SW 1271 (cell line): ENCODE data around the gene SEPTIN12.
A peak's percentile ranks its signal among the peaks of the same experiment; 100 is the strongest.
"Not testable (repeated sequence)": the region's sequence is repeated elsewhere in the genome, so short reads cannot be mapped to it uniquely, and the experiment has no call there.

ENCODE experiments used
- DNase-seq, 2 experiments: peaks; one replicate each; lab custom pipeline; 2025; lab: John Stamatoyannopoulos, UW

SEPTIN12 gene

GRCh38 chr16:4752351-4753100, 35.6 kb downstream of the SEPTIN12 start:
- DNase-seq: no peak

DNA sequence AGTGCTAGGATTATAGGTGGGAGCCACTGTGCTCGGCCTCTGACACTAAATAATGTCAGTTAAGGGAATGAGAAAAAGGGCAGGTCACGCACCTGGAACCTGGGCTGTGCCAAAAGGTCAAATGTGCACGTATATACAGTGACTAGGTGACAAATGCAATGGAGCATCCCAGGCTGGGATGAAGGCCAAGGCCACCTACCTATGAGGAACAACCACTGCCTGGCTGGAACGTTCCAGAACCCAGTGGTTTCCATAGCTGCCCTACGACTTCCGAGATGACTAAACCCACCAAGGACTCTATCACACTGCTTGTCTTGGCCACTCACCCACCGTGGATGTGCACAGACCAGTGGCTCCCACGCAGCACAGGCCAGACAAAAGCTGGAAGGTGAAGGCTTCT, 37.2 kb downstream of the SEPTIN12 start:
- DNase-seq: no peak

GRCh38 chr16:4749700-4750257, 38.4 kb downstream of the SEPTIN12 start:
- DNase-seq: no peak

DNA sequence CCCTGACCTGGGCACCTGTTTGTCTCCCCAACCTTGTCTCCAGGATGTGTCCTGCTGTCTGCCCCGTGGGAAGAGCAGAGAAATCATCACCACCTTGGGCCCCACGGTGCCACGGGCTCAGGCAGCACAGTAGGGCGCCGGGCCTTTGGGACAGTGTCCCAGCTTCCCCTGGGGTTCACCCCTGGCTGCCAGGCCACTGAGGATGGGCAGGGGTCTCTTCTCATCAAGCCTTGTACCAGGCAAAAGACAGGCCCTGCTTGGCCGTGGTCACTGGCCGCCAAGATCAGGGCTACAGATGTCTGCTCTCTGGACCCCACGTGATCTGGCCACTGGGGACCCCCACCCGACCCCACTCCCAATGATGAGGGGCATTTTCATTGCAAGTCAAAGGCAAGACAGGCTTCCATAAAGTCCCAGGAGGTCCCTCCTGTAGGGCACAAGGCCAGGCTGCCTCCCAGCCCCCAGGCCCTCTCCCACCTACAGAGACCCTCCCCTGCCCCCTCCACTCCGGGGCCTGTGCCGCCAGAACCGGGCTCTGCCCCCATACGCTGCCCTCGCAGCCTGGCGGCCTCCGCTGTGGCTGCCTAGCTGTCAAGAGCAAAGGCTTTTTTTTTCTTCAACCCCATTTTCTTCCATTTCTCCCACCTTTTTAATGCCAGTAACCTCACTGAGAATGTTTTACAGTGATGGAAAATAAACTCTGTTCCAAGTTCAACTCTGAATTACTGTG, 39.3 kb downstream of the SEPTIN12 start:
- DNase-seq: no peak

DNA sequence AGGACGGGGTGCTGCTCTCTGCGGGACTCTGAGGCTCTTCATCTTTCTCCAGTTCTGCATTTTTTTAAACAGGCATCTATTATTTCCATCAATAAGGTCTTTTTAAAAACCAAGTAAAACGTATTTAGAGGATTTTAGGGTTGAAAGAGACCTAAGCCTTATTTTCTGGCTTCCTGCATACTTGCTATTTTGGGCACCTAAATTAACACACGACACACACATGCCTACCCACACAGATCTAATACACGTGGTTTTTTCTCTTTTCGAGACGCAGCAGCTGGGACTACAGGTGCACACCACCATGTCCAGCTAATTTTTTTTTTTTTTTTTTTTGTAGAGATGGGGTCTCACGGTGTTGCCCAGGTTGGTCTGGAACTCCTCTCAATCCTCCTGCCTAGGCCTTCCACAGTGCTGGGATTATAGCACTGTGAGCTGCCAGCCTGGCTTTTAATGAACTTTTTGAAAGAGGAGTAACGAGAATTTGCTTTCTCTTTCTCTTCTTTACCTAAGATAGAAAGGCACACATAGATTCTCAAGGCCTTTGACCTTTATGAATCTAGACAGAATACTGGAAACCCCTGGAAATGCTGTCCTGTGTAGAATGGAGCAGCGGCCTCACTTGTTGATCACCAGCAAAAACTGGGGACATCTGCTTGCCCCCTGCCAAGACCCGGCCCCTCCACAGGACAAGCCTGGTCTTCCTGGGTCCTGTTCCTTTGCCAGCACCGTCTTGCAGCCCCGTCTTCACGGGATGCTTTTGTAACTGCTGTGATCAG, 40.1 kb downstream of the SEPTIN12 start:
- no peak for DNase-seq

- no peak for DNase-seq
Measured at GRCh38 chr16:4746991-4747574, 41.1 kb downstream of the SEPTIN12 start.

- DNase-seq: no peak
Measured at GRCh38 chr16:4746215-4746614, 41.9 kb downstream of the SEPTIN12 start.

- DNase-seq: no peak
Measured at GRCh38 chr16:4745274-4745569, 42.9 kb downstream of the SEPTIN12 start.

GRCh38 chr16:4744555-4745273, 43.4 kb downstream of the SEPTIN12 start:
- no peak for DNase-seq

- no peak for DNase-seq
Measured at GRCh38 chr16:4743226-4743878, 44.8 kb downstream of the SEPTIN12 start.

DNA sequence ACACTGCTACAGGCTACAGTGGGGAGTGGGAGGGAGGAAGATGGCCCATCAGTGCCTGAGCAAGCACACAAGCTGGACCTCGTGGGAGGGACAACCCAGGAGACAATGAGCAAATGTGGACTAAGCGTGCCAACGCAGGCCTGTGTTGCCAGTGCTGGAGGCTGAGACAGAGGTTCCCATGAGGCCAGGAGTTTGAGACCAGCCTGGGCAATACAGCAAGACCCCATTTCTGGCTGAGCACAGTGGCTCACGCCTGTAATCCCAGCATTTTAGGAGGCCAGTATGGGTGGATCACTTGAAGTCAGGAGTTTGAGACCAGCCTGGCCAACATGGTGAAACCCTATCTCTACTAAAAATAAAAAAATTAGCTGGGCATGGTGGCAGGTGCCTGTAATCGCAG, 49.8 kb downstream of the SEPTIN12 start:
- not testable (repeated sequence) for DNase-seq

DNA sequence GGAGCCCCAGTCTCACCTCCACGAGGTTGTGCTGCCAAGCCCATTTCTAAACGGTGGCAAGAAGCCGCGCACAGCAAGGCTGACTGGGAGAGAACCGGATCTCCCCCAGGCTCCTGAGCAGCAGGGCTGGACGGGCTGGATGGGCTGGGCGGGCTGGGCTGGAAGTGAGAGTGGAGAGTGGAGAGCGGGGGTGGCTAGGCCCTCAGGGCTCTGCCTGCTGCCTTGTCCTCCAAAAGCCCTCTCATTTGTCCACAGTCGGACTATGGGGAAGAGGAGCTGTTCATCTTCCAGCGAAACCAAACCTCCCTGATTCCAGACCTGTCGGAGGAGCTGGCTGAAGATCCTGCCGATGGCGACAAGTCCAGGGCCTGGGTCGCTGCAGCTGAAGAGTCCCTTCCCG, 50.6 kb downstream of the SEPTIN12 start:
- DNase-seq: no peak

DNA sequence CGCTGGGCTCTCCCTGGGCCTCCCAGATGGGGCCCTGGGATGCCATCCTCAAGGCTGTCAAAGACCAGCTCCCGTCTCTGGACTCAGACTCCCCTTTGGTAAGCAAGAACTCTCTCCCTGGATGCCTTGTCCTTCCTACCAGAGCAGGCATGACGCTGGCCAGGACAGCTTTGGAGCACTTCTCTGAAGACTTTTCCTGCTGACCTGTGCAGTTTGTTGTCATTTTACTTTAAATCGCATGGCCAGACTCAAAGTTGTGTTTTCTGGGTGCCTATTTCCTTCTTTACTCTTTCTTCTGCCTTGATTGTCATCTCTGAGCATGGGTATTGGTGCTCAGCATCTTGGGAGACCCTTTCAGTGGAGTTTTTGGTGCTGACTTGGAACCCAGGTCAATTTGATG, 51.6 kb downstream of the SEPTIN12 start:
- no peak for DNase-seq

- peak in 1 of 2 experiments; percentile 51 for DNase-seq
Measured at GRCh38 chr16:4734730-4735535, 53.2 kb downstream of the SEPTIN12 start.

- DNase-seq: peak; percentile 88
Measured at GRCh38 chr16:4734063-4734729, 53.9 kb downstream of the SEPTIN12 start, which contains the start of the genes ANKS3 and DNAAF8. ANKS3 (minus strand) TSS chr16:4734271; CDS start chr16:4730149, 4,122 bp downstream. DNAAF8 (plus strand) TSS chr16:4734537; CDS start chr16:4736515, 1,978 bp downstream.

DNA sequence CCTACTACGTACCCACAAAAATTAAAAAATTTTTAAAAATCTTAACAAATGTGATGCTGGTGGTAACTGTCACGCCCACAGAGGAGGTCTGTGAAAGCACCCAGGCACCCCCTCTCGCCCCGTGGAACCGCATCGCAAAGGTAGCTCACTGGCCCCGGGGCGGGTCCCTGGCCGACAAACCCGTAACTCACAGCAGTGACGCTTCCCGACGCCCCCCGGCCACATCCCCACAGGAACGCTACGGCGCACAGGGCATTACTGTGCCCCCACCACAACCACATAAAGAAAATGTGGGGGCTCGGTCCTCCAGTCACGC, 54.4 kb downstream of the SEPTIN12 start:
- no peak for DNase-seq

DNA sequence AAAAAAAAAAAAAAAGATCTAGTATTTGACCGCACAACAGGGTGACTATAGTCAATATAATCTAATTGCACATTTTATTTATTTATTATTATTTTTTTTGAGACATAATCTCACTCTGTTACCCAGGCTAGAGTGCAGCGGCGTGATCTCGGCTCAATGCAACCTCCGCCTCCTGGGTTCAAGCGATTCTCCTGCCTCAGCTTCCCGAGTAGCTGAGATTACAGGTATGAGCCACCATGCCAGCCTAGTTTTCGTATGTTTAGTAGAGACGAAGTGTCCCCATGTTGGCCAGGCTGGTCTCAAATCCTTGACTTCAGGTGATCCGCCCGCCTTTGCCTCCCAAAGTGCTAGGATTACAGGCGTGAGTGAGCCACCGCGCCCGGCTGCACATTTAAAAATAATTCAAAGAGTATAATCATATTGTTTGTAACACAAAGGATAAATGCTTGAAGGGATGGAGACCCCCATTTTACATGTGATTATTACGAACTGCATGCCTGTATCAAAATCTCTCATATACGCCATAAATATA, 54.9 kb downstream of the SEPTIN12 start:
- DNase-seq: no peak

GRCh38 chr16:4729876-4730275, 58.3 kb downstream of the SEPTIN12 start:
- DNase-seq: no peak

DNA sequence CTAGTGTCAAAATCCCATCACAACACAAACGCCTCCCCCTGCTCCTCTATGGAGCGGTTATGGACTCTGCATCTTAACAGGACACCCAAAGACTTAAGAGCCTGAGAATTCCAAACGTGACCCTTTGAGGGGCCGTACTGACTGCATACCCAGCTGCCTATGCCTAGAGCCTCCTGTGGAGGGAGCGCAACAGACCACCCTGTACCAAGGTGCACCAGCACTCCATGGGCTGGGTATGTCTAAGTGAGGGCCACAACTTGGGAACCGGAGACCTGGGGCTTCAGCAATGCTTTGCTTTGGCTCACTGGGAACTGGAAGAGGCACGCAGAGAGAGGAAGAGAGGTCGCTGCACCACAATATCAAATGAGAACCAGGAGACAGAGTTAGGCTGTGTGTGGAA, 59.5 kb downstream of the SEPTIN12 start:
- no peak for DNase-seq
